ENCODE results near the gene DST.
A peak's percentile ranks its signal among the peaks of the same experiment; 100 is the strongest.

DST gene

DNA sequence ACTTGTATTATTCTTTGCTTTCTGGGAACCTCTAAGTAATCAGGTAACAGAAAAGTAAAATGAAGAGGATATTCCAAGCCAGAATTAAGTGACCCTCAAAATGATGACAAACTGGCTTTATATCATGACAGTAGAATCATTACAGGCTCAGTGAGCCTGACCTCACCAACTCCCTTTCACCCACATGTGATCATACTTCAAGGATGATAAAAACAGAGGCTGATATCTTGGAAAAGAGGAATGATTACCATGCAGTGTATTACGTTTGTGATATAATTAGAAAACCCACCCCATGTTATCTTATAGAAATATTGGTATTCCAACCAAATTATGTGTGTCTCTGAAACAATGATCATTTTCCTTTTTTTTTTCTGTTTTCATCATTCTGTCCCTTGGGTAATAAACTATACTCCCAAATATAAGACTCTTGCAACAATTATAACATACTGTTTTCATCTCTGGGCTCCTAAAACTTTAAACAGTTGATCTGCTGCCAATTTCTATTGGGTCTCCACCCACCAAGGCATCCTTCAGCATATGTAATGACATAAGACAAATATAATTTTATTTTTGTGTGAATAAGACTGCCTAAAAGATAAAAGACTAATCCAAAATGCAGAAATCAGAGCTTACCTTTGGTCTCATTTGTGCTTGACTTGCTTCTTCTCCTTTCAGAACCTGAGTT is 115.7 kb downstream of the DST start:
- Histone ChIP-seq H3K4me2 (ENCODE audit: insufficient read depth, low read length, poor library complexity, severe bottlenecking) (no peak overlapping the region), H2BK5ac (ENCODE audit: low read length) (no peak overlapping the region), H2AK5ac (ENCODE audit: low read depth, low read length) (no peak overlapping the region), H3K36me3 (replicated peaks in 1 of 2; ENCODE audit: control insufficient read depth in 2 of 2, insufficient read depth in 2 of 2, low read length in 2 of 2) (peaks cover 0 to 99% of the 10 kb centered on the region in 2 donors), H3K23ac (ENCODE audit: low read depth, low read length, poor library complexity) (no peak overlapping the region), H3K14ac (ENCODE audit: low read length) (no peak overlapping the region), H3K4me1 (ENCODE audit: control insufficient read depth in 2 of 2, insufficient read depth in 1 of 2, low read depth in 1 of 2, low read length in 2 of 2) (peaks cover 2 to 11% of the 10 kb centered on the region in 2 donors), H3K4me3 (ENCODE audit: low read length in 2 of 2) (no peak overlapping the region), H3K79me1 (ENCODE audit: low read depth, low read length) (peaks cover 2% of the 10 kb centered on the region), H3K9me3 (replicated peaks in 1 of 2; ENCODE audit: control insufficient read depth in 2 of 2, insufficient read depth in 1 of 2, low read depth in 1 of 2, low read length in 2 of 2) (no peaks in the 10 kb centered on the region), H3K18ac (ENCODE audit: low read length) (no peak overlapping the region), H2AFZ (ENCODE audit: low read length) (no peak overlapping the region), H2BK12ac (ENCODE audit: low read length) (no peak overlapping the region), H3K9ac (ENCODE audit: low read depth, low read length, poor library complexity) (no peak overlapping the region), H4K91ac (ENCODE audit: low read depth, low read length, poor library complexity) (no peak overlapping the region), H3K27ac (replicated peaks; ENCODE audit: low read length) (no peak overlapping the region), H4K8ac (ENCODE audit: low read depth, low read length) (no peak overlapping the region), H3K27me3 (ENCODE audit: control insufficient read depth in 3 of 3, insufficient read depth in 3 of 3, low read depth in 1 of 3, low read length in 3 of 3) (no peaks in the 10 kb centered on the region), H3K4ac (ENCODE audit: low read length) (no peak overlapping the region), H2BK15ac (ENCODE audit: low read length) (no peak overlapping the region), H2BK120ac (ENCODE audit: low read depth, low read length) (no peak overlapping the region)
- no peak for DNase-seq (ENCODE audit: low spot score)
- whole genome bisulfite sequencing, 2 donors (ENCODE audit: extremely low coverage in 2 of 2, insufficient read length in 2 of 2, insufficient replicate concordance in 1 of 2), result no CpG with 5 or more reads among the region's 1 CpG

DNA sequence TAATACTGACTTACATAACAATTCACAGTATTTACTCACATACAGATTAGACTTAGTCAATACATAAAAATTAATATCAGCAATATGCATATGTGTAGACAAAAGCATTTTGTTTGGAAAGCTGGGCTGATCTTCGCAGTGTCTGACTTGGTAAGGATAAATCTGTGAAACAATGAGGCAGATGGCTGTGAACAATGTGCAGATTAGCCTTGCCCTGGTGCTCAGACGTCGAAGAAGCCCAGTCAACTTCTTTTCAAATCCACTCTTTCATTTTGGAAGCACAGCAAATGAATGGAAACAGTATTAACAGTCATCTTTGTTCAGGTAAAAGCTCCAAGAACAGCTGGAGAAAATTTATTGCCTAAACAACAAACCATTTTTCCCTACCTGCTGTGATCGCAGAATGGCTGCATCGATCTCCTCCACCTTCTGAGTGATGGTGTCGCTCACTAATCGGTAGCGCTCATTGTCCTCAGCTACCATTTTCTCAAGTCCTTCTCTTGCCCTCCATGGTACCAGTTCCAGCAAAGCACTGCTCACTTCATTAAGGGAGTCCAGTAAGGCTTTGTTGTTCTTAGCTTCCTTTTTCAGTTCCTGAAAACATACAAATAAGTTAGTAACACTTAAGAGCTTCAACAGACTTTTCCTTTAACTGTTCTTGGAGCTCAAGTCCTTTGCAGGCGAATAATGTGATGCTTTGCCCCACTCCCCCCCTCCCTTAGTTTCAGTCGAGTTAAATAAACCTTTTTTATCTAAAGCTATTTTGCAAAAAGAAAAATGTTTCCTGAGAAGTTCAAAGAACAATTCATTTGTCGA is 116.5 kb downstream of the DST start:
- no peak overlapping the region for H3K18ac ChIP-seq (ENCODE audit: low read length)
- H2BK15ac ChIP-seq (ENCODE audit: low read length), result no peak overlapping the region
- no peaks in the 10 kb centered on the region for H3K9me3 ChIP-seq (replicated peaks in 1 of 2; ENCODE audit: control insufficient read depth in 2 of 2, insufficient read depth in 1 of 2, low read depth in 1 of 2, low read length in 2 of 2)
- peaks cover 2 to 11% of the 10 kb centered on the region in 2 donors for H3K4me1 ChIP-seq (ENCODE audit: control insufficient read depth in 2 of 2, insufficient read depth in 1 of 2, low read depth in 1 of 2, low read length in 2 of 2)
- no peak overlapping the region for H4K91ac ChIP-seq (ENCODE audit: low read depth, low read length, poor library complexity)
- no peak overlapping the region for H2AK5ac ChIP-seq (ENCODE audit: low read depth, low read length)
- DNase-seq (ENCODE audit: low spot score), result peak; percentile 48
- H3K23ac ChIP-seq (ENCODE audit: low read depth, low read length, poor library complexity), result no peak overlapping the region
- peak overlapping the region; percentile 69 for H3K27ac ChIP-seq (replicated peaks; ENCODE audit: low read length)
- no peak overlapping the region for H4K8ac ChIP-seq (ENCODE audit: low read depth, low read length)
- H3K14ac ChIP-seq (ENCODE audit: low read length), result no peak overlapping the region
- no peak overlapping the region for H2BK5ac ChIP-seq (ENCODE audit: low read length)
- H3K4ac ChIP-seq (ENCODE audit: low read length), result no peak overlapping the region
- no peak overlapping the region for H3K4me2 ChIP-seq (ENCODE audit: insufficient read depth, low read length, poor library complexity, severe bottlenecking)
- H3K27me3 ChIP-seq (ENCODE audit: control insufficient read depth in 3 of 3, insufficient read depth in 3 of 3, low read depth in 1 of 3, low read length in 3 of 3), result no peaks in the 10 kb centered on the region
- no peak overlapping the region for H2AFZ ChIP-seq (ENCODE audit: low read length)
- no CpG with 5 or more reads among the region's 11 CpGs for WGBS, 2 donors (ENCODE audit: extremely low coverage in 2 of 2, insufficient read length in 2 of 2, insufficient replicate concordance in 1 of 2)
- no peak overlapping the region for H2BK120ac ChIP-seq (ENCODE audit: low read depth, low read length)
- peaks cover 2% of the 10 kb centered on the region for H3K79me1 ChIP-seq (ENCODE audit: low read depth, low read length)
- H2BK12ac ChIP-seq (ENCODE audit: low read length), result no peak overlapping the region
- peaks cover 0 to 91% of the 10 kb centered on the region in 2 donors for H3K36me3 ChIP-seq (replicated peaks in 1 of 2; ENCODE audit: control insufficient read depth in 2 of 2, insufficient read depth in 2 of 2, low read length in 2 of 2)
- no peak overlapping the region for H3K4me3 ChIP-seq (ENCODE audit: low read length in 2 of 2)
- H3K9ac ChIP-seq (ENCODE audit: low read depth, low read length, poor library complexity), result no peak overlapping the region

DNA sequence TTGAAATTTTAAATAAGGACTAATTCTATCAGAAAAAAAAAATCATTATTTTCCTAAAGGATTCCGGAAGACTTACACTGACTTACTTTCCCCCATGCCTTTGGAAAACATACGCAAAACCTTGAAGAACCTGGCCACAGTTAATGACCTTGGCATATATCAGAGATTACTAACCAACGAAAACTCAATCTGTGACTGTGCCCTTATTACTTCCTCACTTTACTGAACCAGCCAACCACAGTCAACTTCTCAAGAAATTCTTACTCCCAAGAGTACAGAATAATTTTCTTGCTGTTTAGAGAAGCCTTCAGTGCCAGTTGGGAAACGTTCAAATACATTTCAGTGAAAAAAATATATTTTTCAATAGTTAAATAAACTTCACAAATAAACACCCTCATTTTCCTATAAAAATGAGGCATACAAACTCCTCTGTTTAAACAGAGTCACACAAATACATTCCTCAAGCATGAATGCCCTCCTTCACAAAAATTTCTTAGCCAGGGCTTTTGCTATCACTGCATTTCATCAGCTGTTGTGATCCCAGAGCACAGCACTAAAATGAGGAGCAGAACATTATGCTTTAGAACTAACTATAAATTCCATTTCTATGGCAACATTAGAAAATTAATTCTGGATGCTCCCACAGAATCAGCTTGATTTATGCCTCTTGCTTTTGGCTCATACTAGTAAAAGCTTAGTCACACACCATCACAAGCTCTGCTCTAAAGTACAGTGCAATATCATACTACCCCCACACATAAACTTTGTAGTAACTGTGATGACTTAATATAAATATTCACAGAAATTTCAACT is 117.6 kb downstream of the DST start:
- DNase-seq (ENCODE audit: low spot score), result no peak
- H3K4ac ChIP-seq (ENCODE audit: low read length), result no peak overlapping the region
- no peak overlapping the region for H4K8ac ChIP-seq (ENCODE audit: low read depth, low read length)
- H2AK5ac ChIP-seq (ENCODE audit: low read depth, low read length), result no peak overlapping the region
- H3K23ac ChIP-seq (ENCODE audit: low read depth, low read length, poor library complexity), result no peak overlapping the region
- no peak overlapping the region for H3K4me2 ChIP-seq (ENCODE audit: insufficient read depth, low read length, poor library complexity, severe bottlenecking)
- H3K27ac ChIP-seq (replicated peaks; ENCODE audit: low read length), result no peak overlapping the region
- no peaks in the 10 kb centered on the region for H3K27me3 ChIP-seq (ENCODE audit: control insufficient read depth in 3 of 3, insufficient read depth in 3 of 3, low read depth in 1 of 3, low read length in 3 of 3)
- H3K4me3 ChIP-seq (ENCODE audit: low read length in 2 of 2), result no peak overlapping the region
- H2BK120ac ChIP-seq (ENCODE audit: low read depth, low read length), result no peak overlapping the region
- H3K36me3 ChIP-seq (replicated peaks in 1 of 2; ENCODE audit: control insufficient read depth in 2 of 2, insufficient read depth in 2 of 2, low read length in 2 of 2), result peaks cover 0 to 83% of the 10 kb centered on the region in 2 donors
- no peak overlapping the region for H2BK15ac ChIP-seq (ENCODE audit: low read length)
- H3K79me1 ChIP-seq (ENCODE audit: low read depth, low read length), result peaks cover 2% of the 10 kb centered on the region
- H3K4me1 ChIP-seq (ENCODE audit: control insufficient read depth in 2 of 2, insufficient read depth in 1 of 2, low read depth in 1 of 2, low read length in 2 of 2), result peaks cover 2 to 11% of the 10 kb centered on the region in 2 donors
- H2BK5ac ChIP-seq (ENCODE audit: low read length), result no peak overlapping the region
- no peak overlapping the region for H3K14ac ChIP-seq (ENCODE audit: low read length)
- no peak overlapping the region for H3K18ac ChIP-seq (ENCODE audit: low read length)
- H2BK12ac ChIP-seq (ENCODE audit: low read length), result no peak overlapping the region
- no peak overlapping the region for H2AFZ ChIP-seq (ENCODE audit: low read length)
- no peak overlapping the region for H4K91ac ChIP-seq (ENCODE audit: low read depth, low read length, poor library complexity)
- peaks cover 0 to 2% of the 10 kb centered on the region in 2 donors for H3K9me3 ChIP-seq (replicated peaks in 1 of 2; ENCODE audit: control insufficient read depth in 2 of 2, insufficient read depth in 1 of 2, low read depth in 1 of 2, low read length in 2 of 2)
- WGBS, 2 donors (ENCODE audit: extremely low coverage in 2 of 2, insufficient read length in 2 of 2, insufficient replicate concordance in 1 of 2), result no CpG with 5 or more reads among the region's 4 CpGs
- H3K9ac ChIP-seq (ENCODE audit: low read depth, low read length, poor library complexity), result no peak overlapping the region

All from neuronal stem cell (in vitro differentiated cells).